Activated B cell treated with CpG ODN at 0.5 μM for 24 hours (primary cell): ENCODE measurements around the gene ABCG1. TPM values are rescaled to one million over a fixed set of nuclear protein-coding genes. Genes with fewer than 3 reads are reported as not detected.

Experiments
- ATAC-seq: fragments of 200-7000 bp; cut with Tn5 transposase; one replicate; pipeline ENCODE4 v1.10.0; 2021; ENCODE audit warnings: low read depth, mild to moderate bottlenecking, moderate library complexity
- CTCF ChIA-PET: fragments of 350-600 bp; sonication (Branson Sonifier 250); formaldehyde crosslinking; loops from one replicate; lab custom pipeline; 2021; ENCODE audit warnings: antibody characterized with exemption; lab: Charles Lee
- POLR2A ChIA-PET: fragments of 350-600 bp; sonication (Branson Sonifier 250); formaldehyde crosslinking; loops from one replicate; lab custom pipeline; 2021; ENCODE audit warnings: antibody characterized with exemption; lab: Charles Lee
- DNase-seq: peaks from one replicate; pipeline ENCODE4 v3.0.0; 2022
- H3K27ac Mint-ChIP-seq: one replicate; pipeline ENCODE4 v1.8.0; 2020; ENCODE audit warnings: mixed read lengths
- H3K27me3 Mint-ChIP-seq: one replicate; pipeline ENCODE4 v1.8.0; 2021; ENCODE audit warnings: mixed read lengths
- H3K36me3 Mint-ChIP-seq: one replicate; pipeline ENCODE4 v1.8.0; 2021; ENCODE audit warnings: low read depth, mixed read lengths
- H3K4me1 Mint-ChIP-seq: one replicate; pipeline ENCODE4 v1.8.0; 2021; ENCODE audit warnings: mixed read lengths
- H3K4me3 Mint-ChIP-seq: one replicate; pipeline ENCODE4 v1.8.0; 2020; ENCODE audit warnings: mild to moderate bottlenecking, mixed read lengths
- H3K9me3 Mint-ChIP-seq: one replicate; pipeline ENCODE4 v1.8.0; 2020; ENCODE audit warnings: mixed read lengths
- intact Hi-C: fragments of 100-400 bp; cut with micrococcal nuclease; formaldehyde crosslinking; loops from one replicate; pipeline ENCODE4 v1.15.1; 2024
- total RNA-seq: library from RNA; stranded (reverse); gene quantifications from 2 replicates; pipeline ENCODE4 v1.2.3, GENCODE V29; 2022
- TF ChIP-seq, protein P1 (sequence below): fragments of 200-600 bp; IDR thresholded peaks from one replicate; pipeline ENCODE4 v1.8.0; 2022; ENCODE audit warnings: antibody characterized with exemption, mild to moderate bottlenecking

ABCG1 gene
- total RNA-seq, 1 donor from 2014 or later = 3.4 TPM

- POLR2A ChIA-PET = no interaction called here
- intact Hi-C loops = no loop called here
- Mint-ChIP-seq H3K4me3 (no peak overlapping the region), H3K9me3 (no peaks in the 10 kb centered on the region), H3K27me3 (no peaks in the 10 kb centered on the region), H3K4me1 (no peaks in the 10 kb centered on the region), H3K36me3 (peaks cover 14% of the 10 kb centered on the region), H3K27ac (no peak overlapping the region)
- DNase-seq (no peak), ATAC-seq (no peak)
- TF ChIP-seq, protein P1, sequence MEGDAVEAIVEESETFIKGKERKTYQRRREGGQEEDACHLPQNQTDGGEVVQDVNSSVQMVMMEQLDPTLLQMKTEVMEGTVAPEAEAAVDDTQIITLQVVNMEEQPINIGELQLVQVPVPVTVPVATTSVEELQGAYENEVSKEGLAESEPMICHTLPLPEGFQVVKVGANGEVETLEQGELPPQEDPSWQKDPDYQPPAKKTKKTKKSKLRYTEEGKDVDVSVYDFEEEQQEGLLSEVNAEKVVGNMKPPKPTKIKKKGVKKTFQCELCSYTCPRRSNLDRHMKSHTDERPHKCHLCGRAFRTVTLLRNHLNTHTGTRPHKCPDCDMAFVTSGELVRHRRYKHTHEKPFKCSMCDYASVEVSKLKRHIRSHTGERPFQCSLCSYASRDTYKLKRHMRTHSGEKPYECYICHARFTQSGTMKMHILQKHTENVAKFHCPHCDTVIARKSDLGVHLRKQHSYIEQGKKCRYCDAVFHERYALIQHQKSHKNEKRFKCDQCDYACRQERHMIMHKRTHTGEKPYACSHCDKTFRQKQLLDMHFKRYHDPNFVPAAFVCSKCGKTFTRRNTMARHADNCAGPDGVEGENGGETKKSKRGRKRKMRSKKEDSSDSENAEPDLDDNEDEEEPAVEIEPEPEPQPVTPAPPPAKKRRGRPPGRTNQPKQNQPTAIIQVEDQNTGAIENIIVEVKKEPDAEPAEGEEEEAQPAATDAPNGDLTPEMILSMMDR = no peak
- CTCF ChIA-PET = interaction anchor here (1.4 kb wide), 1 partner anchor 9 kb away, joined by 3 read pairs; no protein-coding TSS in a partner anchor
Observed at GRCh38 chr21:42301371-42302075, 82.6 kb downstream of the ABCG1 start.

DNA sequence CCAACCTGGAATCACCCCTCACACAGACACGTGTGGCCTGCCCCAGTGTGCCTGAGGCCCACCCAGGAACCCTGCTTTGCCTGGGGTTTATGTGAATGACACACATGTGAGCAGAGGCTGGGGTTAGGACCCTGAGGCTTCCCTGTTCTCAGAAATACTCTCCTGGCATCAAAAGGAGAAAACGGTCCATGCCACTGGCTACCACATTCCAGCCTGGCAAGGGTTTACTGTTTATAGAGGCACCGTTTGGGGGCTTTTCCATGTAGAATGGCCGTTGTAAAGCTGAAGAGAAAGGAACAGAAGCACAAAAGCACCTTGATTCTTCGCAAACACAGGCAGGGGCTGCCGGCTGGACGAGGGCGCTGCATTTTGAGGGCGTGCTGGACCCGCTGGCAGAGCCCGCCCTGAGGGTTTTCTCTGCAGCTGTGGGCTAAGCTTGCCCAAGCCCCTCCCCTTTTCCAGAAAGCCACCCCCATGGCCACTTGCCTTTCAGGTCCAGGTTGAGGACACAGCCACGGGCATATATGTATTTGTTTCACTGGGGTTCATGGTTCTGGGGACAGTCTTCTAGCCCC is 83.2 kb downstream of the ABCG1 start:
- H3K36me3 Mint-ChIP-seq = peaks cover 8% of the 10 kb centered on the region
- CTCF ChIA-PET = no interaction called here
- H3K4me1 Mint-ChIP-seq = no peaks in the 10 kb centered on the region
- H3K4me3 Mint-ChIP-seq = no peak overlapping the region
- DNase-seq = no peak
- intact Hi-C loops = no loop called here
- no peak for ATAC-seq
- no peak overlapping the region for H3K27ac Mint-ChIP-seq
- H3K9me3 Mint-ChIP-seq = no peaks in the 10 kb centered on the region
- POLR2A ChIA-PET = no interaction called here
- peaks cover 4% of the 10 kb centered on the region for H3K27me3 Mint-ChIP-seq
- TF ChIP-seq, protein P1 = no peak

DNA sequence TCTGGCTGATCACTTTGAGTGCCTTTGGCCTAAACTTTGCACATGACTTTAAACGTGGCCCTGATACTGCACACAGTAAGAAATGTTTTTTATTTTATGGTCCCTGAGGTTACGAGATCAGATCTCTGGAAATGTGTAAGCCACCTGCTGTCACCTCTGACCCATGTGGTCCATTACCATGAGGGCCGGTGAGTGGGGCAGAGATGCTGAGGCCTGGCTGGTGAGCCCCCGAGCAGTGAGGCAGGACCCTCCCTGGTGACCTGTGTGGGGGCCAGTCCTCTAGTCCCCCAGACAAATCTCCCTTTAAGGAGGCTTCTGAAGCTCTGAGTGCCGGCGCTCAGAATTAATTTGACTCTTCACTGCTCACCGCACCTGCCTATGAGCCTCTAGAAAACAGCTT is 83.9 kb downstream of the ABCG1 start:
- POLR2A ChIA-PET = no interaction called here

DNA sequence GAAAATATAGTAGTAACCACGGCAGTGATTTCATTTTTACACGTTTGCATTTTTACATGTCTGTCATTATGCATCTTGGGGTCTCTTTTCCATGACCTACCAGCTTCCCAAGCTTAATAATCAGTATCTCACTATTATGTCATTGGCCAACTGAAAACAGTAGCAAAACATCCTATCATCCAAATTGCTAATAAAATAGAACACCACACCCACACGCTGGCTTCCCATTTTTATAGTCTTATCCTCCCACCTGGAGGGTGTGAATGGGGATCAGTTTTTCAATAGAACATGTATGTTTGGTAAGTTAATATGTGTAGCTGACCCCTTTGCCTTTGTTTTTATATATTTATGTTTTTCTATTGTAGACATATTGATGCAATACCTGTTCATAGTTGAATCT is 84.5 kb downstream of the ABCG1 start:
- no peak for DNase-seq
- intact Hi-C loops = no loop called here
- H3K9me3 Mint-ChIP-seq = no peaks in the 10 kb centered on the region
- POLR2A ChIA-PET = no interaction called here
- no peak overlapping the region for H3K4me3 Mint-ChIP-seq
- no peak overlapping the region for H3K27ac Mint-ChIP-seq
- TF ChIP-seq, protein P1 = no peak
- ATAC-seq = no peak
- H3K27me3 Mint-ChIP-seq = peaks cover 15% of the 10 kb centered on the region
- no peaks in the 10 kb centered on the region for H3K4me1 Mint-ChIP-seq
- H3K36me3 Mint-ChIP-seq = no peaks in the 10 kb centered on the region
- CTCF ChIA-PET = no interaction called here

More for the DNA sequence above, 83.9 kb downstream of the ABCG1 start:
- Mint-ChIP-seq H3K4me3 (no peak overlapping the region), H3K4me1 (no peaks in the 10 kb centered on the region), H3K27me3 (peaks cover 9% of the 10 kb centered on the region), H3K36me3 (peaks cover 1% of the 10 kb centered on the region), H3K27ac (no peak overlapping the region), H3K9me3 (no peaks in the 10 kb centered on the region)
- intact Hi-C loops = no loop called here
- CTCF ChIA-PET = no interaction called here
- ATAC-seq (no peak), DNase-seq (no peak)
- TF ChIP-seq, protein P1 = no peak

DNA sequence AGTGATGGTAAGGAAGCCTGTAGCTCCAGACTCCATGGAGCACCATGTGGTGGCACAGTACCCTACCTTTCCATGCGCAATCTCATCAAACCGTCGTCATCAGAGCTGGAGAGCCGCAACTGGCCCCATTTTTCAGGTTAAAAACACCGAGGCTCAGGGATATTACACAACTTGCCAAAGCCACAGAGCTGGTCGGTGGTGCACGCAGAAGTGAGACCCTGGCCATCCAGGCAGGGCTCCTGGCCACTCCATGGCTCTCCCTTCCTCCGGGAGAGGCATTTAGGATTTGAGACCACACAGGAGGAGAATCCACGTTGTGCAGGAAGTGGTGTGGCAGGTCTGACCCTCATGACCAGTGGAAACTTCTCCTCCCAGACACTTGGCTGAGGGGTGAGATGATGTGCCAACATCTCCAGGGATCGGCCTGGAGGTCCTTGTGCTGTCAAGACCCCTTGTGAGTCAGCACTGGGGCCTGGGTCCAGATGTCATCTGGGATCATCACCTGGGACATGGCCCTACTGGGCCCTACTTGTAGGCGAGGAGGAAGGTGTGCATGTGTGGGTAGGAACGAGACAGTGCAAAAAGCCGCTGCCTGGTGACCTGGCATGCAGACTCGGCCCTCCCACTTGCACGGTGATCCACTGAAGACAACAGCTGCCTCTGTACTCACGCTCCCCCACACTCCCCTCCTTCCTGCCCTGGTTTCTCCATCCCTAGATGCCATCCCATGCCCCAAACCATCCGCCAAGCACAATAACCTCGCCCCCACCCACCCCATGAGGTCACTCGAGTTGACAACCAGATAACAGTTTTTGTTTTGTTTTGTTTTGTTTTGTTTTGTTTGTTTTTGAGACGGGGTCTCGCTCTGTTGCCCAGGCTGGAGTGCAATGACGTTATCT is 85.9 kb downstream of the ABCG1 start:
- CTCF ChIA-PET = no interaction called here
- intact Hi-C loops = no loop called here
- no peak for ATAC-seq
- TF ChIP-seq, protein P1 = no peak
- POLR2A ChIA-PET = no interaction called here
- Mint-ChIP-seq H3K4me1 (peaks cover 6% of the 10 kb centered on the region), H3K27me3 (peaks cover 18% of the 10 kb centered on the region), H3K9me3 (no peaks in the 10 kb centered on the region), H3K36me3 (no peaks in the 10 kb centered on the region), H3K27ac (no peak overlapping the region), H3K4me3 (no peak overlapping the region)
- DNase-seq = no peak
